Hematopoietic multipotent progenitor cell treated with erythropoietin and hydrocortisone succinate and interleukin-3 and kit ligand, for 6 days (in vitro differentiated cells): ENCODE data around the gene KIF21A.

Experiments used
- DNase-seq: peaks from one replicate; pipeline ENCODE4 v3.0.0-alpha.2; 2015

The KIF21A gene

GRCh38 chr12:39435531-39435930, 7.4 kb downstream of the KIF21A start:
- no peak for DNase-seq

DNA sequence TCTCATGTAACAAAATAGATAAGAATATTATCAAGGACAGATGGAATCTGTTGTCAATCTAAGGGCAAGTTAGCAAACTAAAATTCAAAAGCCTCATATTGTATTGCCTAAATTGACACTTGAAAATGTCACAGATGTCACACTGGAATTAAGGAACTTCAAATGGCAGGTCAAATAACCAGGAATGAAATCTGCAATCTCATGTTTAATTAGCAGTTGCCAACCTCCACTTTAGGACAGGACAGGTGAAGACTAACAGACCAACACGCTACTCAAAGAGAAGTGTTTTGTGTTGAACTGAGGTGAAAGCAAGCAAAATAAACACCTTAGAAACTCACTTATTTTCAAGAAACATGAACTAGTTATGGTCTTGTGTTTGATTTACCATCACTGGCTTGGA, 11.1 kb downstream of the KIF21A start:
- DNase-seq: no peak

- DNase-seq: no peak
Measured at GRCh38 chr12:39431002-39431796, 11.7 kb downstream of the KIF21A start.

GRCh38 chr12:39429809-39430208, 13.1 kb downstream of the KIF21A start:
- no peak for DNase-seq

DNA sequence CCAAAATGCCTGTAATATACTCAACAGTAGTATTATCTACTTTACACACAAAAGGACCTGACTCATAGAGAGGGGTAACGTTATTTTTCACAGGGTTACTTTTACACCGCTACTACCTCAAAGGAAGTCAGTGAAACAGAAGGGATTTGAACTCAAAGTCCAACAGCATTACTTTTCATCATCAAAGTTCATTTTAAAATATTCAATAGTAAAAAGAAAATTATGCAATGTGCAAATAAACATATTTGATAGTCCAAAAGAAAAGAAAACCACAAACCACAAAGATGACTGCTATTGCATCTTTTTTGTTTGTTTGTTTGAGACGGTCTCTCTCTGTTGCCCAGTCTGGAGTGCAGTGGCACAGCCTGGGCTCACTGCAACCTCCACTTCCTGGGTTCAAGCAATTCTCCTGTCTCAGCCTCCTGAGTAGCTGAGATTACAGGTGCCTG, 15.5 kb downstream of the KIF21A start:
- DNase-seq: no peak

GRCh38 chr12:39426636-39427240, 16.2 kb downstream of the KIF21A start:
- no peak for DNase-seq

GRCh38 chr12:39420043-39420442, 22.9 kb downstream of the KIF21A start:
- no peak for DNase-seq

- no peak for DNase-seq
Measured at GRCh38 chr12:39419471-39419870, 23.4 kb downstream of the KIF21A start.

GRCh38 chr12:39417916-39418315, 25.0 kb downstream of the KIF21A start:
- no peak for DNase-seq

GRCh38 chr12:39413836-39414771, 28.8 kb downstream of the KIF21A start:
- no peak for DNase-seq

DNA sequence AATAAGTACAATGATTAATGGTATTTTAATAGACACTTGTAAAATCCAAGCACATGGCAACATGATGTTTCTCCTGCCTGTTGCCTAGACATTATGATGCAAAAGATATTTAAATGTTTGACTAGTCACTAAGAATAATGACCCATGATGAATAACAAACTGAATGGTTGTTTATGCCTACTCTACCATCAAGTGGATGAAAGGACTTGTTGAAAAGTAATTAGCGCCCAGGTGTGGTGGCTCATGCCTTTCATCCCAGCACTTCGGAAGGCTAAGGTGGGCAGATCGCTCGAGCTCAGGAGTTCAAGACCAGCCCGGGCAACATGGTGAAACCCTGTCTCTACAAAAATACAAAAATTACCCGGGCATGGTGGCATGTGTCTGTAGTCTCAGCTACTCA, 30.7 kb downstream of the KIF21A start:
- no peak for DNase-seq

DNA sequence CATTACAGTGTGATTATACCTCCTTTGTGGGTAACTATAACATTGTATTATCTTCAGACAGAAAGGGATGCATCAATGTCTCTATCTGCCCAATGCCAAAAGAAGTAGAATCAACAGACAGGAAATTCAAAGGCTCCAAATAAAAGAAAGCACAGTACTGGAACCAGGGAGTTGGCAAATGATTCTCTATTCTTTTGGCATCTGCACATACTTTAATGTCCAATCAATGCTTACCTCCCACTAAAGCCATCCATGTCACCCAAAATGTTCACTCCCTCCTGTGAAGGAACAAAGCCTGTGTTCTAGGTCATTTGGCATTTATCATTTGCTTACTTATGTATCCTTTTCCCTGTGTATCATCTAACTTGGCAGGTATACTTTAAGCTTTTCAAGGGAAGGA, 36.7 kb downstream of the KIF21A start:
- DNase-seq: no peak

DNA sequence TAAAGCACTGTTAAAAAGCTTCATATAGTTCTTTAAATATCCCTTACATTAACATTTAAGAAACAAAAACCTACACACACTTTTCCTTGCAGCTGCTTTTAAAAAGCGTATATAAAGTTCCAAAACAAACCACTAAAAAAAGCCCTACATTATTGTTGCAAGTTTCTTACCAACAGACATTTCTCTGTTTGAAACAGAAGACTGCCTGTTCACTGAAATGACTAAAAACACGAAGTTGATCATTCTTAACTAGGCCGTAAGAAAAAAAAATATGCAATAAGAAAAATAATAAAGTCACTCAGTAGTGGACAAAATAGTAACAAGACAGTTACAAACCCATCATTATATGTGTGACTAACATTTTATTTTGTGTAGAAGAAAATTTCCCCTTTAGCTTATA, 37.3 kb downstream of the KIF21A start:
- DNase-seq: no peak

GRCh38 chr12:39404000-39404399, 38.9 kb downstream of the KIF21A start:
- no peak for DNase-seq

DNA sequence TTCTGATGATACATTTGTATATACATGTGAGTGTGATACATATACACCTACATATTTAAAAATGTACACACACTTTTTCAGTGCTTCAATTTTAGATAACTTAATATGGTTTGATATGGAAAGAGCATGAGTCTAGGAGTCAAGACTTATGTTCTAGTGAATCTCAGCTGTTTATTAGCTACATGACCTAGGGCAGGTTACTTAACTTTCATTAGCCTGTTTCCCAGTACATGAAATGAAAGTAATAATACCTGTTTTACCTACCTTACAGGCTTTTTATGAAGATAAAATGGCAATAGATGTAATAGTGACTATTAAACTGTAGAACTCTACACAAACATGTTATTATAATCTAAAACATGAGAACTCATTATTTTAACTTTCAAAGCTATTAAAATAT, 39.5 kb downstream of the KIF21A start:
- DNase-seq: no peak

- DNase-seq: no peak
Measured at GRCh38 chr12:39402922-39403321, 40.0 kb downstream of the KIF21A start.

- DNase-seq: no peak
Measured at GRCh38 chr12:39401459-39401858, 41.5 kb downstream of the KIF21A start.

GRCh38 chr12:39395866-39396265, 47.1 kb downstream of the KIF21A start:
- DNase-seq: no peak

DNA sequence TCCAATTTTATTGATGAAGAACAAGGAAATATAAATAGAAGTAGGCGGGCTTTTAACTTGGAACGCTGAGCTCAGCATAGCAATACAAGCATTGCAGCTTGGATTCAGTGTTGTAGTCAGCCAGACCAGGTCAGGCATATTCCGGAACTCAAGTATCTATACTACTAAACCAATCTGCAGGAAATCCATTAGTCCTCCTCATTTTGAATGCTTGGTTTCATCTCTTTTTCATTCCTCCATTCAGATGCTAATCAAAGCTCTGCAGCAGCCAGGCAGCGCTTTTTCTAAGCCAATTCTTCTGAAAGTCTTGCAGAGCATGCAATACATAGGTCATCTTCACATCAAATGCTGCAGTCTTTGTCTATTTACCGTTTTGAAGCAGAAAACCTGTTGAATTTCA, 49.0 kb downstream of the KIF21A start:
- no peak for DNase-seq

- DNase-seq: no peak
Measured at GRCh38 chr12:39393179-39393578, 49.7 kb downstream of the KIF21A start.

GRCh38 chr12:39392154-39392925, 50.6 kb downstream of the KIF21A start:
- DNase-seq: no peak

DNA sequence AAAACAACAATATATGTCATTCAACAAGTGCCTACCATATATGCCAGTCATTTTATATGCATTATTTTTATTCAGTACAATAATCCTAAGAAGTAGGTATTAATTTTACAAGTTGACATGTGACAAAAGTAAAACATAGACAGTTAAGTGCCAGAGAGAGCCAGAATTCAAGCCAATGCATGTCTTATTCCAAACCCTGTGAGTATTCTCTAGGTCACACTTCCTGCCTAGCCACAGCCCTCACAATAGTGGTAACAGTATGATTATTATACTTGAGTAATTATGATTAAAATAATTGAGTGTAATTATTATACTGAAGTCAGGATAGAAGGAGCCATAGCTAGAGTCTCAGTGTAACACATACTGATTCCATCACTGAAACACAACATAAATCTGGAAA, 52.2 kb downstream of the KIF21A start:
- no peak for DNase-seq
